HPDE6-E6E7 (cell line): ENCODE data around the gene STARD3NL.
"Not testable (repeated sequence)": the region's sequence is repeated elsewhere in the genome, so short reads cannot be mapped to it uniquely, and the experiment has no call there.

Experiments used
- DNase-seq: peaks from one replicate; pipeline ENCODE4 v3.0.0; 2011; ENCODE audit warnings: missing footprints; ENCODE audit errors: extremely low spot score

The STARD3NL gene

GRCh38 chr7:38264602-38265001 is 86.6 kb downstream of the STARD3NL start:
- DNase-seq = not testable (repeated sequence)

- DNase-seq = not testable (repeated sequence)
Measured at GRCh38 chr7:38265958-38266357, 87.9 kb downstream of the STARD3NL start.

- not testable (repeated sequence) for DNase-seq
Measured at GRCh38 chr7:38269704-38270346, 91.8 kb downstream of the STARD3NL start.

GRCh38 chr7:38270405-38270804 is 92.4 kb downstream of the STARD3NL start:
- DNase-seq = not testable (repeated sequence)

- no peak for DNase-seq
Measured at GRCh38 chr7:38273286-38273995, 95.4 kb downstream of the STARD3NL start, which contains the start of gene TARP. TARP (minus strand) TSS chr7:38273636.

GRCh38 chr7:38274486-38274885 is 96.4 kb downstream of the STARD3NL start:
- DNase-seq = no peak

GRCh38 chr7:38274927-38275620 is 97.0 kb downstream of the STARD3NL start:
- DNase-seq = no peak

GRCh38 chr7:38276096-38276877 is 98.2 kb downstream of the STARD3NL start:
- no peak for DNase-seq

GRCh38 chr7:38280000-38280399 is 102.0 kb downstream of the STARD3NL start:
- DNase-seq = no peak
